IgD-negative memory B cell (primary cell): ENCODE measurements around the gene IFFO2. TPM values are rescaled to one million over a fixed set of nuclear protein-coding genes. Genes with fewer than 3 reads are reported as not detected.

Source experiments
- H3K27ac Mint-ChIP-seq, 3 donors: one replicate each; pipeline ENCODE4 v1.8.0; 2020 to 2022; ENCODE audit warnings: mild to moderate bottlenecking in 3 of 3, mixed read lengths in 3 of 3, moderate library complexity in 1 of 3
- H3K27me3 Mint-ChIP-seq: one replicate; pipeline ENCODE4 v1.8.0; 2021; ENCODE audit warnings: mixed read lengths
- H3K36me3 Mint-ChIP-seq: one replicate; pipeline ENCODE4 v1.8.0; 2020; ENCODE audit warnings: mild to moderate bottlenecking, mixed read lengths
- H3K4me1 Mint-ChIP-seq, 3 donors: one replicate each; pipeline ENCODE4 v1.8.0; 2020 to 2022; ENCODE audit warnings: mixed read lengths in 3 of 3, mild to moderate bottlenecking in 1 of 3
- H3K4me3 Mint-ChIP-seq, 4 donors: one replicate each; pipeline ENCODE4 v1.8.0; 2020 to 2022; ENCODE audit warnings: mild to moderate bottlenecking in 4 of 4, mixed read lengths in 4 of 4, moderate library complexity in 3 of 4
- H3K9me3 Mint-ChIP-seq, 3 donors: one replicate each; pipeline ENCODE4 v1.8.0; 2020 to 2021; ENCODE audit warnings: mixed read lengths in 3 of 3, mild to moderate bottlenecking in 1 of 3
- polyA plus RNA-seq: library from polyadenylated mRNA; unstranded; fragments of 300-500 nt; fragmentation: Illumina TruSeq; gene quantifications from one replicate; pipeline ENCODE4 v1.2.3, GENCODE V29; 2021

Gene IFFO2
- polyA plus RNA-seq, 1 donor from 2014 or later: 1.5 TPM

DNA sequence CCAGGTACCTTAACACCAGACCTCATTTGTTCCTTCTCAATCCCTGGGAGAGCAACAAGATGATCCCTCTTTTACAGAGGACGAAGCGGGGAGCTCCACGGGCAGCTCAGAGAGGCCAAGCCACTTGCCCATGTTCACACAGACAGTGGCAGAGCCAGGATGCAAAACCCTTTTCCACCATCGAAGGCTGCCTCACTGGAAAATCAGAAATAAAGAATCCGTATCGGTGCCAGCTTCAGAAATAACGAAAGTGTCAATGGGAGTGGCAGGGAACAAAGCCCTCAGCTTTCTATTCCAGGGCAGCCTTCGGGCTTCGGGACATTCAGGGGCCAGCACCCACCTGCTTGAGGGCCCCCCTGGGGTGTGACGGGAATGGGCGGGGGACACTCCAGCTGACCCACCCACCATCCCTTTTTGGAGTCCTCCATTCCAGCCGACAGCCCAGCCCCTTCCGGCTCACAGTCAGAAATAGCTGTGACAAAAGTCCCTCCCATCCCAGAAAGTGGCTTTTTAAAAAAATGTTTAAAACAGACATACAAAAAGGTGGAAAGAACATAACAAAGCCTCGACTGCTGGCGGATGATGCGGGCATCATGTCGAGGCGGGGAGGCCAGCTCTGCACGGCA is 6.0 kb downstream of the IFFO2 start:
- no peaks in the 10 kb centered on the region for H3K36me3 Mint-ChIP-seq
- H3K4me3 Mint-ChIP-seq: peak overlapping the region; percentile 87 to 97 (median 96)
- peak overlapping the region; percentile 100 for H3K27ac Mint-ChIP-seq
- H3K27me3 Mint-ChIP-seq: peaks cover 1% of the 10 kb centered on the region
- H3K9me3 Mint-ChIP-seq: no peaks in the 10 kb centered on the region
- H3K4me1 Mint-ChIP-seq: peaks cover 59 to 77% (median 60%) of the 10 kb centered on the region in 3 donors

DNA sequence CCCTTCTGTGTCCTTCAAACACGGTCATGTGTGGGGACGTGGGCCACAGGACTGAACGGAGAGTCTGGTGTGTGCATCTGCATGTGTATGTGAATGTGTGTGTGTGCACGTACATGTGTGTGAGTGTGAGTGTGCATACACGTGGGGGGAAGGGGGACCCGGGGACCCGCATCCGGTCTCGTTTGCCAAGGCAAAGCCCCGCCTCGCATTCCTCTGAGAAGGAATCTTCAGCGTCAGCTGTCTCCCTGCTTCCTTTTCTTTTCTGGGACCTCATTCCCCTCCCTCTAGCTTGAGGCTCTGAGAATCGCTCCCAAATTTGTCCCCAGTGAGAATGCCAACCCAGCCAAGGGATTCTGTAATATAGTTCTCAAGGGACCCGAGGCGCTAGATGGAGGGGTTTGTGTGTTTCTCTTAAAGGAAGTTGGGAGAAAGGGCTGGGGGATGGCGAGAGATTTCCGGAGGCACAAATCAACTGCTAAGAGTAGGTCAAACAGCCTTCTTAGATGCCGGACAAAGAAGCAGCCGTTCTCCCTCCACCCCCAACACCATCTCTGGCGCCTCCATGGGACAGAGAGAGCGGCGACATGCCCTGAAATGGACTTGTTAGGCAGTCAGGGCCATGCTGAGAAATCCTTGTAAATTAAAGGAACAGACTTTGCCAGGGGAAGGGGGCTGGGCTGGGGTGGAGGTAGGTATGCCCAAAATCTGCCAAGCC is 6.6 kb downstream of the IFFO2 start:
- peaks cover 1% of the 10 kb centered on the region for H3K27me3 Mint-ChIP-seq
- H3K9me3 Mint-ChIP-seq: no peaks in the 10 kb centered on the region
- peak overlapping the region; percentile 100 for H3K27ac Mint-ChIP-seq
- peaks cover 58 to 74% (median 60%) of the 10 kb centered on the region in 3 donors for H3K4me1 Mint-ChIP-seq
- H3K36me3 Mint-ChIP-seq: no peaks in the 10 kb centered on the region
- H3K4me3 Mint-ChIP-seq: peak overlapping the region; percentile 87 to 97 (median 96)

DNA sequence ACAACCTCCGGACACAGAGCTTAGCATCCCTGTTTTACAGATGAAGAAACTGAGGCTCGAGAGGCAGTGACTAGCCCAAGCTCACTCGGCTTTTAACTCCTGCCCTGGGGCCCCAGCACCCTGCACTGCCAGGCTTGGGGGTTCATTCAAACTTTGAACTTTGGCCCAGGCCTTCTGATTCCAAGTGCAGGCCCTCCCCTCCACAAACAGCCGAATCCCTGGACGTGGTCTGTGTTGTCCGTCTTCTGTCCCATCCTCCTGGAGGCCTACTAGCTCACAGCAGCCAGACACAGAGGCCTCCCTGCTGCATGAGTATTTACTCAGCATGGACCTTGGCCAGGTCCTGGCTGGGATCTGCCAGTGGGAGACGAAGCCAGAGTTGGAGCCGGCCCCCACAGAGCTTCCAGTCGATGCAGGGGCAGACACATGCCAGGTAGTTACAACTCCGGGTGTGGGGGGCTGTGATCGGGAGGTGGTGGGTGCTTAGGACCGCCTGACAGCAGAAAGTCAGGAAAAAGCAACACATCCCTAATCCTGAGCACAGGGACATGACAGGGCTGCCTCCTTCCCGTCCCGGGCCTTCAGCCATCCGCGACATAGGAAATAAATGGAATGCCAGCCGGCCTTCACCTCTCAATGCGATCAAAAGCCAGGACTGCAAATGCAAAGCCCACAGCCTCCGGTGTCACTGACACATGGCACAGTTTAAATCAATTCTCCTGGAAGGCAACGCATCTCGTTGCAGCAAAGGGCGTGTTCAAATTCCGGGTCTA is 7.4 kb downstream of the IFFO2 start:
- Mint-ChIP-seq H3K9me3 (no peaks in the 10 kb centered on the region), H3K4me3 (peak overlapping the region; percentile 87 to 97 (median 96)), H3K36me3 (peaks cover 1% of the 10 kb centered on the region), H3K27ac (peak overlapping the region; percentile 67 to 100 (median 100)), H3K27me3 (peaks cover 1% of the 10 kb centered on the region), H3K4me1 (peaks cover 58 to 70% (median 60%) of the 10 kb centered on the region in 3 donors)

DNA sequence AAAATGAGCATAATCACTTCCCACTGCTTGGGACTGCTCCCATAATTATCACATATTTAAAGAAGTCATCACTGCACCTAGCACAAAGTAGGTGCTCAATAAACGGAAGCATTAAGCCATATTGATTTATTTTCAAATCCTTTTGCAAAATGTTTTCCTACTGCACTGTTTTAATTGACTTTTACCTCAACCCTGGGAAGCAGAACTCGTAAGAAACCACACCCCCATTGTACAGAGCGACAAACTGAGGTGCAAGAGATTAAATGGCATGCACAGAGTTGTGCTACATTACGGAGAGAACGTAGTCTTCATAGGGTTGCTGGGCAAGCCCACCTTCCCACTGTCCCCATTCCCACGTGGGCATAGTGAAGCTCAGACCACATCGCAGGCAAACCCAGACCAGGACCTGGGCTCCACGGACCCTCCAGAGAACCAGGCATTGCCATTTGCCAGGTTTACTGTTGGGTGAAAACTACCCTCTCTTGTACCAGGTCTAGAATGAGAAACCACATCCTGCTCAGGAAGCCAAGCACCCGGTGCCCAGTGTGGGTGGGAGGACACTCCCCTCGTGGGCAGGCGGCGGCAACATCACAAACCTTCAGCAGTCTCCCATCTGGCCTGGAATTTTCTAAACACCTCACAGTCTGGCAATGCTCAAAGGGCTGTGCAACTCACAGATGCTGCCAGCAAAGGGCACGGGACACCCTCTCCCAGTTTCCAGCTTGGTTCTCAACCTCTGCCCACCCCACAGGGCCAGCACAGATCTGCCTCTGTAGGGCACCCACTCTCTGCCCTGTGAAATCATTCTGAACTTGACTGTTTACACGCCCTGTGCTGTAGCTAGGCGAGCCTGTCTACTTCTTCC is 8.2 kb downstream of the IFFO2 start:
- H3K4me3 Mint-ChIP-seq: peak overlapping the region; percentile 30 to 97 (median 96)
- peaks cover 1% of the 10 kb centered on the region for H3K27me3 Mint-ChIP-seq
- H3K36me3 Mint-ChIP-seq: peaks cover 1% of the 10 kb centered on the region
- H3K9me3 Mint-ChIP-seq: no peaks in the 10 kb centered on the region
- peak overlapping the region; percentile 50 to 75 (median 67) for H3K27ac Mint-ChIP-seq
- peaks cover 54 to 69% (median 62%) of the 10 kb centered on the region in 3 donors for H3K4me1 Mint-ChIP-seq

DNA sequence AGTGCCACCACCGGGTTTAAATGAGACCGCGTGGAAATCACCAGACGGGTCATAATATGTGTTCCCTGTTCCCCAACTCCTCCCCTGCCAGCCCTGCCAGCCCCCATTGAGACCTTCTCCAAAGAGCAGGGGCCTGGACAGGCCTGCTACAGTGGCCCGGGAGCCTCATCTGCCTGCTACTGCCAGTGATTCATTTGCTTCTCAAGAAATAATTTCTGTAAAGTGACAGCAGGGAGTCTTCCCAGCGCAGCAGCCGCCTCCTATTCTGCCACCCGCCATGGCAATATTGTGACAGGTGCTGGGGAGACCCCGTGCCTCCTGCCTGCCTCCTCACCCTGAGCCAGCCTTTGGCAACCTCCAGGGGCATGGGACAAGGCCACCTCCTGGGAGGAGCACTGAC is 8.9 kb downstream of the IFFO2 start:
- Mint-ChIP-seq H3K36me3 (peaks cover 1% of the 10 kb centered on the region), H3K4me1 (peaks cover 51 to 65% (median 63%) of the 10 kb centered on the region in 3 donors), H3K27ac (peak overlapping the region; percentile 73 to 75 (median 74)), H3K27me3 (peaks cover 1% of the 10 kb centered on the region), H3K4me3 (peak overlapping the region in 2 of 4 donors; percentile 95 to 96), H3K9me3 (no peaks in the 10 kb centered on the region)

DNA sequence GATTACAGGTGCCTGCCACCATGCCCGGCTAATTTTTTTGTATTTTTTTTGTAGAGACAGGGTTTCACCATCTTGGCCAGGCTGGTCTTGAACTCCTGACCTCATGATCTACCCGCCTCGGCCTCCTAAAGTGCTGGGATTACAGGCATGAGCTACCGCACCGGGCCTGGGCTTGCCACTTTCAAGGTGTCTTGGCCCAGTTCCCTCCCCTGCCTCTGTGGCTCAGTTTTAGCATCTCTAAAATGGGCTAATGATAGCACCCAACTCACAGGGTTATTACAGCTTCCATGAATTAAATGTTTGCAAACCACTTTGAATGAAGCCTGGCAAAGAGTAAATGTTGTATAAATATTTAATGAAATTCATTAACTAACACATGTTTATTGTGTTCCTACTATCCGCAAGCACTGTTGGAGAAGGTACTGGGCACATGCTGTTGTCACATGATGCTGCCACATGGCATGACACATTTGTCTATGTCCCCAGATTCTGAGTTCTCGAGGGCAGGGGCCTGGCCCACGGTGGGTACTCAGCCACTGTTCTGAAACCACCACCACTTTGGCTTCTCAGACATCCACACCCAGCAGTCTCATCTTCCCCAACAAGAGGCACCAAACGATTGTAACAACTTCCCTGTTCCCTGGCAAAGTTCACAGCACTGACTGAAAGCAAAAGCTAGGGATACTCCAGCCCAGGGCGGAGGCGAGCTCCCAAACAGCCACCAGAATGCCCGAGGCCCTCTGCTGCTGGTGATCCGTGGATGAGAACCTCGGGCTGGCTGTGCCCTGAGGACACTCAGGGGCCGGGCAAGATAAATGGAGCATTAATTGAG is 9.7 kb downstream of the IFFO2 start:
- H3K27ac Mint-ChIP-seq: peak overlapping the region in 1 of 3 donors; percentile 74
- no peaks in the 10 kb centered on the region for H3K9me3 Mint-ChIP-seq
- peaks cover 43 to 57% (median 55%) of the 10 kb centered on the region in 3 donors for H3K4me1 Mint-ChIP-seq
- peak overlapping the region in 2 of 4 donors; percentile 47 to 80 for H3K4me3 Mint-ChIP-seq
- peaks cover 1% of the 10 kb centered on the region for H3K27me3 Mint-ChIP-seq
- H3K36me3 Mint-ChIP-seq: peaks cover 1% of the 10 kb centered on the region

DNA sequence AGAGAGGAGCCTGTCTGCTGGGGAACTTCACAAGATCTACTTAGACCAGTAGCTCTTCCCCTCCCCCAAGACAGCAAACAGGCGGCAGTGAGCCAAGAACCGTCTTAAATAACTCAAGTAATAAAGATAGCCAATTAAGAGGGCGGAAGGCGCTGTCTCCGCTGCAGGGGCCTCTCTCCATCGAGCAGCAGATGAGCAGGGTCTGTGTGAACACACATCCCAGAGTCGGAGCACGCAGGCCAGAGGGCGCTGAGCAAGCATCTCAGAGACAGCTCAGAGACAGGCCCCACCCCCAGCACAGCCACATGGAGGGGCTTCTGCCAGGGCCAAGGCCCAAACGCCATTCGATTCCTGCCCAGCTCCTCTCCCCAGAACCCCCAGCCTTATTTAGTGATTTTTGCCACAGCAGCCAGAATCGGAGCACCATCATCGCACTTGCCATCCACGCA is 11.1 kb downstream of the IFFO2 start:
- H3K27me3 Mint-ChIP-seq: peaks cover 1% of the 10 kb centered on the region
- H3K9me3 Mint-ChIP-seq: no peaks in the 10 kb centered on the region
- peak overlapping the region in 2 of 3 donors; percentile 39 to 93 for H3K27ac Mint-ChIP-seq
- peaks cover 36 to 55% (median 48%) of the 10 kb centered on the region in 3 donors for H3K4me1 Mint-ChIP-seq
- H3K36me3 Mint-ChIP-seq: peaks cover 5% of the 10 kb centered on the region
- H3K4me3 Mint-ChIP-seq: peak overlapping the region in 2 of 4 donors; percentile 55 to 84

DNA sequence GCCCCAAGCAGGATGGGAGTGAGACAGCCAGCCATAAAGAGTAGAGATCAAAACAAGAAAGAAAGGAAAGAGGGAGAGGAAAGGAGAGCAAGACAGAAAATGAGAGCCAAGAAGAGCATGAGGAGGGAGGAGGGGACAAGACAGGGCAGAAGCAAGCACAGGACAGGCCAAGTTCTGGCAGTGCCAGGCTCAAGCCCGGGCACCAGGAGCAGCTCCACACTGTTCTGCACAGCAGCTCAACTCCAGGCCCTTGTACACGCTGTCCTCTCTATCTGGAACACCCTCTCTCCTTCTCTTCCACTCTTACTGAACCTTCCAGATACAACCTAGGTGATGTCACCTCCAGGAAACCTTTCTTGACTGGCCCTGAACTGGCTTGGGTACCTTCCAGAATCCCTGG is 11.7 kb downstream of the IFFO2 start:
- H3K4me3 Mint-ChIP-seq: peak overlapping the region in 2 of 4 donors; percentile 41 to 55
- peak overlapping the region in 1 of 3 donors; percentile 93 for H3K27ac Mint-ChIP-seq

DNA sequence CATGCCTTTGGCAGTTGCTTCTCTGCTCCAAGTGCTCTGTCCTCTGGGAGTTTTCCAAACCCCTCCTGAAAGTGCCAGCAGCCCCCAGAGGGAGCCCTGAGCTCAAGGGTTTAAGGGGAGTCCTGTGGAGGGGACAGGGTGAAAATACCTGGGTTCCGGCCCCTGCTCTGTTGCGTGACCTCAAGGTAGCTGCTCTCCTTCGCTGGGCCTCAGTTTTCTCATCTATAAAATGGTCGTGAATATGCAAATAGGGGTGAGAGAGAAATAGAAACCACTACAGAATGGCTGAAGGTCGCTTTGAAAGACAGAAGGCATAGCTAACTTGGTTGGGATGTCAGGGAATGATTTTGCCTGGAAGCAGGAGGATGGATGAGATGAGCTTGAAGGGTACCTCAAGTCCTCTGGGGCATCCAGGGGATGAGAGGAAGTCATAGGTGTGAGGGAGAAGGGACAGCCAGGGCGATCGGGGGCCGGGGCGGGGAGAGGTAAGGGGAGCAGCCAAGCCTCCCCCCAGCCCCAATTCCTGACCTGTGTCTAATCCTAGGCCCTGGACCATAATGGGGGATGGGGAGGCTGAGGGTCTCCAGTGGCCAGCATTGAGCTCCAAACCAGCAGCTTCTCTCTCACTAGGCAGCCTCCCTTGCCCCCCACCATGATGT is 12.4 kb downstream of the IFFO2 start:
- Mint-ChIP-seq H3K36me3 (peaks cover 5% of the 10 kb centered on the region), H3K27ac (peak overlapping the region in 2 of 3 donors; percentile 35 to 93), H3K4me1 (peaks cover 23 to 47% (median 40%) of the 10 kb centered on the region in 3 donors), H3K4me3 (peak overlapping the region in 2 of 4 donors; percentile 24 to 47), H3K27me3 (peaks cover under 1% of the 10 kb centered on the region), H3K9me3 (no peaks in the 10 kb centered on the region)

More for the DNA sequence above, 11.7 kb downstream of the IFFO2 start:
- H3K36me3 Mint-ChIP-seq: peaks cover 5% of the 10 kb centered on the region
- H3K27me3 Mint-ChIP-seq: peaks cover 1% of the 10 kb centered on the region
- peaks cover 30 to 51% (median 44%) of the 10 kb centered on the region in 3 donors for H3K4me1 Mint-ChIP-seq
- H3K9me3 Mint-ChIP-seq: no peaks in the 10 kb centered on the region

DNA sequence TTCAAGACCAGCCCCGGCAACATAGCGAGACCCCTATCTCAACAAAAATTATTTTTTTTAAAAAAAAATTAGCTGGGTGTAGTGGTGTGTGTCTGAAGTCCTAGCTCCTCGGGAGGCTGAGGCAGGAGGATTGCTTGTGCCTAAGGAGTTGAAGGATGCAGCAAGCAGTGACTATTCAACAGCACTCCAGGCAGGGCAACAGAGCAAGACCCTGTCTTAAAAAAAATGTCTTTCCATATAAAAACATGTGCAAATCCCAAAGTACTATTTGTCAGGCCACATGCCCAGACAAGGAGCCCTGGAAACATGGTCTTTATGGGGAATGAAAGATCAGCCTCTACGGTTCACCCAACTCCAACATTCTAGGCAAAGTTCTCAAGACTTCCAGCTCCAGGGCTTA is 13.3 kb downstream of the IFFO2 start:
- Mint-ChIP-seq H3K4me3 (no peak overlapping the region), H3K27ac (no peak overlapping the region), H3K36me3 (peaks cover 5% of the 10 kb centered on the region), H3K27me3 (no peaks in the 10 kb centered on the region), H3K4me1 (peaks cover 18 to 38% (median 33%) of the 10 kb centered on the region in 3 donors), H3K9me3 (no peaks in the 10 kb centered on the region)

DNA sequence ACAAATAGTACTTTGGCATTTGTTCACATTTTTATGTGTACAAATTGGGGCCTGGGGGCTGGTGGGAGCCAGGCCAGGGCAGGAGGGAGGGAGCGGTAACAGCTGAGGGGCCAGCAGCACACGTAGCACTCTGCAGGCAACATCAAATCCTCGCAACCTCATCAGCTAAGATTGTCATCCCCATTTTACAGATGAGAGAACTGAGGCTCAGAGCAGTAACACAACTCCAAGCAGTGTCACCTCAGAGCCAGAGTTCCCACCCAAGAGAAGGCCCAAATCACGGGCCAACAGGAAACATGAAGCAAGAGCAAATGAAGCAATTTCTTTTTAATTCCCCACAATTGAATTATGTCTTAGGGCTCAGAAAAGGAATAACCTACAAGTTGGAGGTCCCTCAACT is 14.1 kb downstream of the IFFO2 start:
- Mint-ChIP-seq H3K27ac (no peak overlapping the region), H3K9me3 (no peaks in the 10 kb centered on the region), H3K4me1 (peaks cover 13 to 30% (median 28%) of the 10 kb centered on the region in 3 donors), H3K27me3 (no peaks in the 10 kb centered on the region), H3K36me3 (peaks cover 5% of the 10 kb centered on the region), H3K4me3 (no peak overlapping the region)

DNA sequence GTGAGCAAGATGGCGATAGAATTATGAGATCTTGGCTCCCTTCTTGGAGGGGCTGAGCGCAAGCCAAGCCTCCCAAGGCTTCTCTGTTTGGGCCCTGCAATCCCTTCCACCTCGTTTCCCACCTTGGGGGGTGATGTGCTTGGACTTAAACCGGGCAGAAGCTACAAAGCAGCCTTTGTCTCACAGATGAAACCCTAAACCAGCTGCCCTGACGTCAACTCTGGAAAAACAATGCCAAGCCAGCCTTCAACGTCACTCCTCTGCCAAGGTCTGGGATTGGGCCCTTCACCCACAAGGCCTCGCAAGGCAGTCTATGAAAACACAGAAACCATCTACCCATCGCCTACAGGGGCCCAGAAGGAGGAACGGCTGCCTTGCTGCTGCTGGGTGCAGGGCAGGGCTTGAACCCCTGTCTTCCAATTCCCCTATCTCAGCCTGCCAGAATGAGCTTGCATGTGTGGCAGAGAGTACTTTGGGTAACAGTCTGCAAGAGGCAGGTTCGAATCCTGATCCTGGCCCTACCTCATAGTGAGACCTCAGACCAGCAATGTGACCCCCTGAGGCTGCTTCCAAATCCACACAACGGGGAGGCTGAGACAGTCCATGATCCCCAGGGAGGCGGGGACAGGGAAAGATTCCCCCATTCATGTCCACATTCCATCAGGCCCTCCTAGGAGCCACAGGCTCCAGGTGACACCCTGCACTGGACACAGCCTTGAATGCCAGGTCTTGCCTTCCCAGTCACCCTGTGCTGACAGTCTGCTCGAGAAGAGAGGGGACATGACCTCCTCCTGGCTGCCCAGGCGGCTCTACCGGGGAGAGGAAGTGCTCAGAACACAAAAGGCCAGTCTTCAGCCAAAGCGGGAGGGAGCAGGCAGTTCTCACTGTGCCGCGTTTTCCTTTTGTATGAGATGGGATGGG is 15.0 kb downstream of the IFFO2 start:
- Mint-ChIP-seq H3K36me3 (peaks cover 5% of the 10 kb centered on the region), H3K27me3 (no peaks in the 10 kb centered on the region), H3K27ac (peak overlapping the region in 1 of 3 donors; percentile 23), H3K9me3 (no peaks in the 10 kb centered on the region), H3K4me1 (peaks cover 18 to 28% (median 23%) of the 10 kb centered on the region in 3 donors), H3K4me3 (no peak overlapping the region)
